Measurements from ENCODE around the gene CRAMP1.

CRAMP1 gene

DNA sequence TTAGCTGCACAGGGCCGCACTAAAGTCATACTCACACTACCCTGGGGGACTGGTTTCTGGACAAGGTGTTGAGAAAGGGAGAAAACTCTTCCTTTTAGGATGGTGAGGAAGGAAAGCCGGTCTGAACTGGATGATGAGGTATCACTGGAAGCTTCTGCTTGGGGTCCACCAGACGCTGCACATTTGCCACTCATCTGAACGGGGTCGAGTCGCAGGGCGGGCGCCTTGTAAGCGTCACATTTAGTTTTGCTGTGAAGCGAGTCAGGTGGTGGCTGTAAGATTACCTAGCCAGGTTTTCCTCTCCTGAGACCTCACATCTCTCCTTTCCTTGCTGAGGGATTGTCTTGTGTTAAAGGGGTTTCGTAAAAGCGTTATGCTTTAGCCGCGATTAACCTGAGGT, 68.2 kb downstream of the CRAMP1 start:
- Histone ChIP-seq H3K4me3 (replicated peaks; ENCODE audit: insufficient read depth, low read length) (no peak overlapping the region), H3K27ac (replicated peaks) (no peak overlapping the region), H3K27me3 (ENCODE audit: insufficient read depth, poor library complexity, severe bottlenecking) (no peaks in the 10 kb centered on the region)
- DNase-seq (ENCODE audit: low read depth in 1 of 2, low spot score in 1 of 2): no peak
- TF ChIP-seq POLR2AphosphoS5 (IDR thresholded peaks at IDR 0.05; ENCODE audit: low read depth) (no peak), GABPA (IDR thresholded peaks at IDR 0.05; ENCODE audit: low read depth) (no peak), SPI1 (IDR thresholded peaks at IDR 0.05; ENCODE audit: borderline replicate concordance, low read depth) (no peak), REST (IDR thresholded peaks at IDR 0.05; ENCODE audit: insufficient replicate concordance, low read depth) (no peak)
- TF ChIP-seq, protein P1, sequence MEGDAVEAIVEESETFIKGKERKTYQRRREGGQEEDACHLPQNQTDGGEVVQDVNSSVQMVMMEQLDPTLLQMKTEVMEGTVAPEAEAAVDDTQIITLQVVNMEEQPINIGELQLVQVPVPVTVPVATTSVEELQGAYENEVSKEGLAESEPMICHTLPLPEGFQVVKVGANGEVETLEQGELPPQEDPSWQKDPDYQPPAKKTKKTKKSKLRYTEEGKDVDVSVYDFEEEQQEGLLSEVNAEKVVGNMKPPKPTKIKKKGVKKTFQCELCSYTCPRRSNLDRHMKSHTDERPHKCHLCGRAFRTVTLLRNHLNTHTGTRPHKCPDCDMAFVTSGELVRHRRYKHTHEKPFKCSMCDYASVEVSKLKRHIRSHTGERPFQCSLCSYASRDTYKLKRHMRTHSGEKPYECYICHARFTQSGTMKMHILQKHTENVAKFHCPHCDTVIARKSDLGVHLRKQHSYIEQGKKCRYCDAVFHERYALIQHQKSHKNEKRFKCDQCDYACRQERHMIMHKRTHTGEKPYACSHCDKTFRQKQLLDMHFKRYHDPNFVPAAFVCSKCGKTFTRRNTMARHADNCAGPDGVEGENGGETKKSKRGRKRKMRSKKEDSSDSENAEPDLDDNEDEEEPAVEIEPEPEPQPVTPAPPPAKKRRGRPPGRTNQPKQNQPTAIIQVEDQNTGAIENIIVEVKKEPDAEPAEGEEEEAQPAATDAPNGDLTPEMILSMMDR (IDR thresholded peaks at IDR 0.05; ENCODE audit: insufficient read depth, low read length): no peak

DNA sequence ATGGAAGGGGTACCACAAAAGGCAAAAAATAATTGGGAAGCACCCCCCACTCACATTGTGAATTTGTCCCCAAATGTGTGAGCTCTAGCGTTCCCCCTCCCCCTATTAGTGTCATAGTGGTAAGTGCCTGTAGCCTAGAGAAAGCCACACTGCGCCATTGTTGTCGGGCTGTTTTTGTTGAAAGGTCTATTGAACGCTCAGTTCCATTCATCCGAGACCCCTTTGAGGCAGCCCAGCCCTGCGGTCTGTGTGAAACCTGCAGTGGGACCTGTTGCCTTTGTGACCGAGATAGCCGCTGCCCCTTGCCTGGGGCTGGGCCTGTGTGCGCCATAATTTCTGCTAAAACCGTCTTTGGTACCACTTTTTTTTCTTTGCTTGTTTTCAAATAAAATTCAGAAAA, 68.9 kb downstream of the CRAMP1 start:
- Histone ChIP-seq H3K4me3 (replicated peaks; ENCODE audit: insufficient read depth, low read length) (no peak overlapping the region), H3K27me3 (ENCODE audit: insufficient read depth, poor library complexity, severe bottlenecking) (no peaks in the 10 kb centered on the region), H3K27ac (replicated peaks) (no peak overlapping the region)
- TF ChIP-seq SPI1 (IDR thresholded peaks at IDR 0.05; ENCODE audit: borderline replicate concordance, low read depth) (no peak), REST (IDR thresholded peaks at IDR 0.05; ENCODE audit: insufficient replicate concordance, low read depth) (no peak), POLR2AphosphoS5 (IDR thresholded peaks at IDR 0.05; ENCODE audit: low read depth) (no peak), GABPA (IDR thresholded peaks at IDR 0.05; ENCODE audit: low read depth) (no peak)
- TF ChIP-seq, protein P1 (IDR thresholded peaks at IDR 0.05; ENCODE audit: insufficient read depth, low read length): no peak
- no peak for DNase-seq (ENCODE audit: low read depth in 1 of 2, low spot score in 1 of 2)

GRCh38 chr16:1687427-1688316, 75.5 kb downstream of the CRAMP1 start:
- Histone ChIP-seq H3K4me3 (replicated peaks; ENCODE audit: insufficient read depth, low read length) (no peak overlapping the region), H3K27me3 (ENCODE audit: insufficient read depth, poor library complexity, severe bottlenecking) (no peaks in the 10 kb centered on the region), H3K27ac (replicated peaks) (no peak overlapping the region)
- TF ChIP-seq SPI1 (IDR thresholded peaks at IDR 0.05; ENCODE audit: borderline replicate concordance, low read depth): no peak
- TF ChIP-seq GABPA (IDR thresholded peaks at IDR 0.05; ENCODE audit: low read depth): no peak
- no peak for TF ChIP-seq POLR2AphosphoS5 (IDR thresholded peaks at IDR 0.05; ENCODE audit: low read depth)
- TF ChIP-seq, protein P1 (IDR thresholded peaks at IDR 0.05; ENCODE audit: insufficient read depth, low read length): no peak
- no peak for TF ChIP-seq REST (IDR thresholded peaks at IDR 0.05; ENCODE audit: insufficient replicate concordance, low read depth)
- DNase-seq (ENCODE audit: low read depth in 1 of 2, low spot score in 1 of 2): no peak

All from HL-60 (cell line).